ENCODE results near the gene TMEM134.

DNA sequence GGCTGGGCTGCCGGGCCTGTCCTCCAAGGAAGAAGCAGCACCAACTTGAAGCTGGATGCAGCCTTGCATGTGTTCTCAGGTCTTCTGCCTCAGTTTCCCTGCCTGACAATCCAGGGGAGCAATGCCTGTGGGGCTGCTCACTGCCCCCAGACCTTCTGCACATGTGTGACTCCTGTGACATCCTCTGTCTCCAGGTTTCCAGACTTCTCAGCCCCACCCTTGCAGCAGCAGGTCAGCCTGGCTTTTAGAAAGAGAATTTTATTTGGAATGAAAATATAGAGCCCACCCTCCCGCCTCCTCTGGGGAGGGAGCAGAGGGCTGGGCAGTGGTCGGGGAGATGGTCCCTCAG lies 31.3 kb downstream of the TMEM134 start:
- TF ChIP-seq, protein P1, sequence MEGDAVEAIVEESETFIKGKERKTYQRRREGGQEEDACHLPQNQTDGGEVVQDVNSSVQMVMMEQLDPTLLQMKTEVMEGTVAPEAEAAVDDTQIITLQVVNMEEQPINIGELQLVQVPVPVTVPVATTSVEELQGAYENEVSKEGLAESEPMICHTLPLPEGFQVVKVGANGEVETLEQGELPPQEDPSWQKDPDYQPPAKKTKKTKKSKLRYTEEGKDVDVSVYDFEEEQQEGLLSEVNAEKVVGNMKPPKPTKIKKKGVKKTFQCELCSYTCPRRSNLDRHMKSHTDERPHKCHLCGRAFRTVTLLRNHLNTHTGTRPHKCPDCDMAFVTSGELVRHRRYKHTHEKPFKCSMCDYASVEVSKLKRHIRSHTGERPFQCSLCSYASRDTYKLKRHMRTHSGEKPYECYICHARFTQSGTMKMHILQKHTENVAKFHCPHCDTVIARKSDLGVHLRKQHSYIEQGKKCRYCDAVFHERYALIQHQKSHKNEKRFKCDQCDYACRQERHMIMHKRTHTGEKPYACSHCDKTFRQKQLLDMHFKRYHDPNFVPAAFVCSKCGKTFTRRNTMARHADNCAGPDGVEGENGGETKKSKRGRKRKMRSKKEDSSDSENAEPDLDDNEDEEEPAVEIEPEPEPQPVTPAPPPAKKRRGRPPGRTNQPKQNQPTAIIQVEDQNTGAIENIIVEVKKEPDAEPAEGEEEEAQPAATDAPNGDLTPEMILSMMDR (IDR thresholded peaks at IDR 0.05; ENCODE audit: low read depth, low read length), result no peak
- TF ChIP-seq POLR2A (IDR thresholded peaks at IDR 0.05; ENCODE audit: extremely low read depth, insufficient read length), result no peak
- TF ChIP-seq, protein P2, sequence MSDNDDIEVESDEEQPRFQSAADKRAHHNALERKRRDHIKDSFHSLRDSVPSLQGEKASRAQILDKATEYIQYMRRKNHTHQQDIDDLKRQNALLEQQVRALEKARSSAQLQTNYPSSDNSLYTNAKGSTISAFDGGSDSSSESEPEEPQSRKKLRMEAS (IDR thresholded peaks at IDR 0.05; ENCODE audit: low read depth, low read length), result no peak
- TF ChIP-seq MYC (IDR thresholded peaks at IDR 0.05; ENCODE audit: low read depth, low read length), result no peak

All from NB4 (cell line).